HAP-1 (cell line): ENCODE data around the gene ANKRD65.
"Not testable (repeated sequence)": the region's sequence is repeated elsewhere in the genome, so short reads cannot be mapped to it uniquely, and the experiment has no call there.

ENCODE experiments used
- DNase-seq, 2 experiments: peaks; one replicate each; pipeline ENCODE4 v3.0.0-alpha.2; 2016 to 2020; ENCODE audit warnings: low spot score in 2 of 2
- H3K27me3 ChIP-seq: fragments of 250-450 bp; sonication (Bioruptor Pico); 2 replicates; pipeline ENCODE4 v1.5.1; 2020; ENCODE audit warnings: low read depth, mild to moderate bottlenecking, moderate library complexity
- H3K36me3 ChIP-seq: fragments of 250-450 bp; sonication (Bioruptor Pico); replicated peaks from 2 replicates; pipeline ENCODE4 v1.5.1; 2020; ENCODE audit warnings: mild to moderate bottlenecking
- H3K4me1 ChIP-seq: fragments of 250-450 bp; sonication (Bioruptor Pico); 2 replicates; pipeline ENCODE4 v1.5.1; 2020; ENCODE audit warnings: mild to moderate bottlenecking
- H3K4me3 ChIP-seq: fragments of 250-450 bp; sonication (Bioruptor Pico); 2 replicates; pipeline ENCODE4 v1.5.1; 2020; ENCODE audit warnings: mild to moderate bottlenecking, moderate library complexity
- H3K9me3 ChIP-seq: fragments of 250-450 bp; sonication (Bioruptor Pico); 2 replicates; pipeline ENCODE4 v1.5.1; 2020; ENCODE audit warnings: mild to moderate bottlenecking, moderate library complexity
- in situ Hi-C: fragments of 300-500 bp; cut with MboI; formaldehyde crosslinking; loops from 3 replicates; pipeline ENCODE4 v1.14.3; 2020; ENCODE audit warnings: low sequenced_read_pairs, inconsistent platforms, mixed read lengths

Gene ANKRD65

GRCh38 chr1:1420654-1421141 is 378 bp downstream of the ANKRD65 start:
- H3K9me3 ChIP-seq: no peaks in the 10 kb centered on the region
- DNase-seq: no peak
- H3K4me1 ChIP-seq: no peaks in the 10 kb centered on the region
- H3K27me3 ChIP-seq: no peaks in the 10 kb centered on the region
- in situ Hi-C loops: no loop called here
- H3K4me3 ChIP-seq: no peak overlapping the region
- H3K36me3 ChIP-seq: no peaks in the 10 kb centered on the region

GRCh38 chr1:1419813-1420653 is 1.0 kb downstream of the ANKRD65 start:
- no peak for DNase-seq
- H3K27me3 ChIP-seq: no peaks in the 10 kb centered on the region
- no peaks in the 10 kb centered on the region for H3K4me1 ChIP-seq
- in situ Hi-C loops: no loop called here
- H3K9me3 ChIP-seq: no peaks in the 10 kb centered on the region
- no peaks in the 10 kb centered on the region for H3K36me3 ChIP-seq
- no peak overlapping the region for H3K4me3 ChIP-seq

GRCh38 chr1:1419363-1419812 is 1.7 kb downstream of the ANKRD65 start:
- Histone ChIP-seq H3K4me1 (no peaks in the 10 kb centered on the region), H3K4me3 (no peak overlapping the region), H3K36me3 (no peaks in the 10 kb centered on the region), H3K27me3 (no peaks in the 10 kb centered on the region), H3K9me3 (no peaks in the 10 kb centered on the region)
- no peak for DNase-seq
- in situ Hi-C loops: no loop called here

- DNase-seq: no peak
- in situ Hi-C loops: no loop called here
- H3K4me1 ChIP-seq: no peaks in the 10 kb centered on the region
- H3K9me3 ChIP-seq: no peaks in the 10 kb centered on the region
- H3K36me3 ChIP-seq: no peaks in the 10 kb centered on the region
- H3K4me3 ChIP-seq: no peak overlapping the region
- no peaks in the 10 kb centered on the region for H3K27me3 ChIP-seq
These were observed 2.4 kb downstream of the ANKRD65 start for GRCh38 chr1:1418464-1419362.

GRCh38 chr1:1417825-1418463 is 3.1 kb downstream of the ANKRD65 start:
- H3K4me3 ChIP-seq, H3K36me3 ChIP-seq, H3K4me1 ChIP-seq, DNase-seq, H3K9me3 ChIP-seq, H3K27me3 ChIP-seq, in situ Hi-C loops: not testable (repeated sequence)

GRCh38 chr1:1417396-1417795 is 3.7 kb downstream of the ANKRD65 start:
- DNase-seq, H3K4me3 ChIP-seq, H3K4me1 ChIP-seq, H3K27me3 ChIP-seq, H3K36me3 ChIP-seq, H3K9me3 ChIP-seq, in situ Hi-C loops: not testable (repeated sequence)

- Histone ChIP-seq H3K4me1 (peaks cover 6% of the 10 kb centered on the region), H3K36me3 (0 out of 2 replicates have a peak, but pooled peaks cover 3% of the 10 kb centered on the region), H3K9me3 (0 out of 2 replicates have a peak, but pooled peaks cover 4% of the 10 kb centered on the region), H3K4me3 (no peak overlapping the region), H3K27me3 (no peaks in the 10 kb centered on the region)
- no peak for DNase-seq
- in situ Hi-C loops: no loop called here
These were observed 5.3 kb downstream of the ANKRD65 start for GRCh38 chr1:1415751-1416150.

- H3K27me3 ChIP-seq, DNase-seq, H3K4me3 ChIP-seq, in situ Hi-C loops, H3K9me3 ChIP-seq: not testable (repeated sequence)
- Histone ChIP-seq H3K4me1 (peaks cover 26% of the 10 kb centered on the region), H3K36me3 (peaks cover 18% of the 10 kb centered on the region)
These were observed 8.7 kb downstream of the ANKRD65 start for GRCh38 chr1:1412311-1412902.

GRCh38 chr1:1411626-1412025 is 9.4 kb downstream of the ANKRD65 start:
- in situ Hi-C loops: no loop called here
- Histone ChIP-seq H3K4me3 (no peak overlapping the region), H3K27me3 (no peaks in the 10 kb centered on the region), H3K4me1 (peaks cover 26% of the 10 kb centered on the region), H3K9me3 (0 out of 2 replicates have a peak, but pooled peaks cover 4% of the 10 kb centered on the region), H3K36me3 (peaks cover 22% of the 10 kb centered on the region)
- no peak for DNase-seq

GRCh38 chr1:1410238-1410637 is 10.8 kb downstream of the ANKRD65 start:
- in situ Hi-C loops, H3K27me3 ChIP-seq, H3K9me3 ChIP-seq: not testable (repeated sequence)
- Histone ChIP-seq H3K4me1 (peaks cover 35% of the 10 kb centered on the region), H3K36me3 (peaks cover 35% of the 10 kb centered on the region), H3K4me3 (peak overlapping the region; percentile 22)
- peak; percentile 65 to 94 for DNase-seq

GRCh38 chr1:1407636-1408318 is 13.3 kb downstream of the ANKRD65 start:
- Histone ChIP-seq H3K4me3 (peak overlapping the region; percentile 93), H3K9me3 (0 out of 2 replicates have a peak, but pooled peaks cover 4% of the 10 kb centered on the region), H3K27me3 (no peaks in the 10 kb centered on the region), H3K4me1 (peaks cover 35% of the 10 kb centered on the region), H3K36me3 (peaks cover 59% of the 10 kb centered on the region)
- in situ Hi-C loops: no loop called here
- DNase-seq: no peak

GRCh38 chr1:1406821-1407635 is 14.0 kb downstream of the ANKRD65 start, which contains the start of gene MRPL20:
MRPL20 (minus strand) TSS chr1:1407293; CDS start chr1:1407217, 76 bp downstream.
- Histone ChIP-seq H3K4me1 (peaks cover 35% of the 10 kb centered on the region), H3K4me3 (peak within 1 kb of the TSS; percentile 93), H3K27me3 (no peaks in the 10 kb centered on the region), H3K36me3 (peaks cover 67% of the 10 kb centered on the region), H3K9me3 (0 out of 2 replicates have a peak, but pooled peaks cover under 1% of the 10 kb centered on the region)
- DNase-seq: peak; percentile 76 to 95
- in situ Hi-C loops: no loop called here
